SK-N-SH treated with all-trans-retinoic acid at 6 μM for 48 hours (cell line): ENCODE measurements around the gene F5.

Experiments
- ATAC-seq: fragments of 200-7000 bp; cut with Tn5 transposase; 3 replicates; pipeline ENCODE4 v1.9.1; 2020; ENCODE audit warnings: mild to moderate bottlenecking, moderate library complexity
- ARNTL ChIP-seq: fragments of 450-650 bp; formaldehyde crosslinking; IDR thresholded peaks from 2 replicates; pipeline ENCODE4 v1.5.0; 2020; ENCODE audit warnings: low read depth, mild to moderate bottlenecking, moderate library complexity, borderline replicate concordance
- BACH2 ChIP-seq: fragments of 250-450 bp; sonication (Bioruptor Pico); IDR thresholded peaks from 2 replicates; pipeline ENCODE4 v1.9.0; 2021; ENCODE audit warnings: mild to moderate bottlenecking, borderline replicate concordance
- CREB5 ChIP-seq: fragments of 250-450 bp; sonication (Bioruptor Pico); IDR thresholded peaks from 2 replicates; pipeline ENCODE4 v1.5.1; 2020; ENCODE audit warnings: low read depth, mild to moderate bottlenecking, moderate library complexity
- CSDC2 ChIP-seq: fragments of 250-450 bp; sonication (Bioruptor Pico); IDR thresholded peaks from 2 replicates; pipeline ENCODE4 v1.5.0; 2020; ENCODE audit warnings: mild to moderate bottlenecking, moderate library complexity
- CSRNP3 ChIP-seq: fragments of 250-450 bp; sonication (Bioruptor Pico); IDR thresholded peaks from 2 replicates; pipeline ENCODE4 v1.5.1; 2021; ENCODE audit warnings: mild to moderate bottlenecking, moderate library complexity
- ESRRG ChIP-seq: fragments of 250-450 bp; sonication (Bioruptor Pico); IDR thresholded peaks from 2 replicates; pipeline ENCODE4 v1.6.1; 2021; ENCODE audit warnings: mild to moderate bottlenecking
- GLIS3 ChIP-seq: fragments of 250-450 bp; sonication (Bioruptor Pico); IDR thresholded peaks from 2 replicates; pipeline ENCODE4 v1.5.0; 2020; ENCODE audit warnings: mild to moderate bottlenecking, moderate library complexity
- ISL1 ChIP-seq: fragments of 250-450 bp; sonication (Bioruptor Pico); IDR thresholded peaks from 2 replicates; pipeline ENCODE4 v2.1.2; 2022; ENCODE audit warnings: mild to moderate bottlenecking, moderate library complexity
- OSR1 ChIP-seq: fragments of 250-450 bp; sonication (Bioruptor Pico); IDR thresholded peaks from 2 replicates; pipeline ENCODE4 v1.8.0; 2022; ENCODE audit warnings: moderate library complexity, mild to moderate bottlenecking, inconsistent platforms
- PPARA ChIP-seq: fragments of 250-450 bp; sonication (Bioruptor Pico); IDR thresholded peaks from 2 replicates; pipeline ENCODE4 v1.5.0; 2020; ENCODE audit warnings: mild to moderate bottlenecking, borderline replicate concordance
- RARB ChIP-seq: fragments of 250-450 bp; sonication (Bioruptor Pico); IDR thresholded peaks from 2 replicates; pipeline ENCODE4 v1.8.0; 2021; ENCODE audit warnings: mild to moderate bottlenecking, moderate library complexity
- SNAI2 ChIP-seq: fragments of 250-450 bp; sonication (Bioruptor Pico); IDR thresholded peaks from 2 replicates; pipeline ENCODE4 v1.5.0; 2020; ENCODE audit warnings: mild to moderate bottlenecking, moderate library complexity
- TCF4 ChIP-seq: fragments of 250-450 bp; sonication (Bioruptor Pico); IDR thresholded peaks from 2 replicates; pipeline ENCODE4 v1.8.0; 2021; ENCODE audit warnings: mild to moderate bottlenecking, moderate library complexity, borderline replicate concordance
- TOX ChIP-seq: fragments of 250-450 bp; sonication (Bioruptor Pico); IDR thresholded peaks from 2 replicates; pipeline ENCODE4 v1.8.0; 2021; ENCODE audit warnings: mild to moderate bottlenecking, moderate library complexity, borderline replicate concordance
- TSHZ2 ChIP-seq: fragments of 250-450 bp; sonication (Bioruptor Pico); IDR thresholded peaks from 2 replicates; pipeline ENCODE4 v1.5.0; 2020; ENCODE audit warnings: mild to moderate bottlenecking, moderate library complexity
- ZC3H10 ChIP-seq: fragments of 250-450 bp; sonication (Bioruptor Pico); IDR thresholded peaks from 2 replicates; pipeline ENCODE4 v1.5.1; 2021; ENCODE audit warnings: mild to moderate bottlenecking, moderate library complexity
- ZFP3 ChIP-seq: fragments of 250-450 bp; sonication (Bioruptor Pico); IDR thresholded peaks from 2 replicates; pipeline ENCODE4 v1.5.0; 2020; ENCODE audit warnings: mild to moderate bottlenecking, moderate library complexity
- ZFP30 ChIP-seq: fragments of 450-650 bp; formaldehyde crosslinking; IDR thresholded peaks from 2 replicates; pipeline ENCODE4 v1.5.0; 2022; ENCODE audit warnings: mild to moderate bottlenecking, moderate library complexity
- ZNF565 ChIP-seq: fragments of 450-650 bp; formaldehyde crosslinking; conservative IDR thresholded peaks from 2 replicates; pipeline ENCODE4 v1.5.0; 2020; ENCODE audit warnings: low read depth, mild to moderate bottlenecking, moderate library complexity
- ZNF70 ChIP-seq: fragments of 450-650 bp; formaldehyde crosslinking; IDR thresholded peaks from 2 replicates; pipeline ENCODE4 v1.5.0; 2020; ENCODE audit warnings: mild to moderate bottlenecking, moderate library complexity
- TF ChIP-seq, protein P1 (sequence below): fragments of 250-450 bp; sonication (Bioruptor Pico); IDR thresholded peaks from 2 replicates; pipeline ENCODE4 v1.8.0; 2021; ENCODE audit warnings: low read depth, mild to moderate bottlenecking, moderate library complexity, borderline replicate concordance
- TF ChIP-seq, protein P2 (sequence below): fragments of 250-450 bp; sonication (Bioruptor Pico); IDR thresholded peaks from 2 replicates; pipeline ENCODE4 v1.8.0; 2020; ENCODE audit warnings: mild to moderate bottlenecking, moderate library complexity, borderline replicate concordance

Gene F5

GRCh38 chr1:169495916-169496315, 90.4 kb downstream of the F5 start:
- ATAC-seq: no peak

DNA sequence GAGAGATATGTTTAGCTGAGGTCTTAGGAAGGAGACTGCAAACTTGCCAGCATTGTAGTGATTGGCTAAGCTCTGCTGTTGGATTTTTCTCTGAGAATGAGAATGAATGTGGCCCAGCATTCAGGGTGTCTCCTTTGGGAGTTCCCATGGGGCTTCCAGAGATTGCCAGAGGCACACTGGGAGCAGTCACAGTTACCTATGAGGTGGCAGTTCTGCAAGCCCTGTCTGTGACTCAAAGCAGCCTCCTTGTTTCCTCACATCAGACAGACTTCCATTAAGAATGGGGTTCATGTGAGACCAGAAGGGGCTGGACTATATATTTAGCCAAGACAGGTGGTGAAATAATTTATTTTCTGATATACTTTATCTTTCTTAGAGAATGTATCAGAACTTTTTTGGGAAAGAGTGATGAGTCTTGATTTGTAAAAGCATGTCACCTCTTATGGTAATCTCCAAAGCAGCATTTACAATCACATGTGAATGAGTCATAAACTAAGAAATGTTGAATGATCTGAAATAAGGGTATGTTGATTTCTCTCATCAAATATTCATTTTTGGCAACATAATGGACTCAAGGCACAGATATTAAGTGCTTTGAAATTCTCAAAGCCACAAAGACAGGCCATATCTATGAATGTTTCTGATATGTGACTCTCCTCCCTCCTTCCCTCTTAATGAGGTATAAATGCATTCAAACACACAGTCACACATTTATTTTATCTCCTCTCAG, 91.1 kb downstream of the F5 start:
- no peak for ATAC-seq
- TF ChIP-seq ZFP3 (CRISPR knock-in tag) (no peak), TCF4 (CRISPR knock-in tag) (no peak), CSDC2 (CRISPR knock-in tag) (no peak), TOX (no peak), ARNTL (no peak), BACH2 (CRISPR knock-in tag) (no peak), CREB5 (CRISPR knock-in tag) (no peak), ISL1 (CRISPR knock-in tag) (no peak), CSRNP3 (no peak), SNAI2 (CRISPR knock-in tag) (no peak)
- TF ChIP-seq, protein P1, sequence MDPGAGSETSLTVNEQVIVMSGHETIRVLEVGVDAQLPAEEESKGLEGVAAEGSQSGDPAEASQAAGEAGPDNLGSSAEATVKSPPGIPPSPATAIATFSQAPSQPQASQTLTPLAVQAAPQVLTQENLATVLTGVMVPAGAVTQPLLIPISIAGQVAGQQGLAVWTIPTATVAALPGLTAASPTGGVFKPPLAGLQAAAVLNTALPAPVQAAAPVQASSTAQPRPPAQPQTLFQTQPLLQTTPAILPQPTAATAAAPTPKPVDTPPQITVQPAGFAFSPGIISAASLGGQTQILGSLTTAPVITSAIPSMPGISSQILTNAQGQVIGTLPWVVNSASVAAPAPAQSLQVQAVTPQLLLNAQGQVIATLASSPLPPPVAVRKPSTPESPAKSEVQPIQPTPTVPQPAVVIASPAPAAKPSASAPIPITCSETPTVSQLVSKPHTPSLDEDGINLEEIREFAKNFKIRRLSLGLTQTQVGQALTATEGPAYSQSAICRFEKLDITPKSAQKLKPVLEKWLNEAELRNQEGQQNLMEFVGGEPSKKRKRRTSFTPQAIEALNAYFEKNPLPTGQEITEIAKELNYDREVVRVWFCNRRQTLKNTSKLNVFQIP (CRISPR knock-in tag): no peak
- TF ChIP-seq, protein P2, sequence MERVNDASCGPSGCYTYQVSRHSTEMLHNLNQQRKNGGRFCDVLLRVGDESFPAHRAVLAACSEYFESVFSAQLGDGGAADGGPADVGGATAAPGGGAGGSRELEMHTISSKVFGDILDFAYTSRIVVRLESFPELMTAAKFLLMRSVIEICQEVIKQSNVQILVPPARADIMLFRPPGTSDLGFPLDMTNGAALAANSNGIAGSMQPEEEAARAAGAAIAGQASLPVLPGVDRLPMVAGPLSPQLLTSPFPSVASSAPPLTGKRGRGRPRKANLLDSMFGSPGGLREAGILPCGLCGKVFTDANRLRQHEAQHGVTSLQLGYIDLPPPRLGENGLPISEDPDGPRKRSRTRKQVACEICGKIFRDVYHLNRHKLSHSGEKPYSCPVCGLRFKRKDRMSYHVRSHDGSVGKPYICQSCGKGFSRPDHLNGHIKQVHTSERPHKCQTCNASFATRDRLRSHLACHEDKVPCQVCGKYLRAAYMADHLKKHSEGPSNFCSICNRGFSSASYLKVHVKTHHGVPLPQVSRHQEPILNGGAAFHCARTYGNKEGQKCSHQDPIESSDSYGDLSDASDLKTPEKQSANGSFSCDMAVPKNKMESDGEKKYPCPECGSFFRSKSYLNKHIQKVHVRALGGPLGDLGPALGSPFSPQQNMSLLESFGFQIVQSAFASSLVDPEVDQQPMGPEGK: no peak
- TF ChIP-seq, all 23 proteins: peak for 0

More at GRCh38 chr1:169495916-169496315, 90.4 kb downstream of the F5 start:
- TF ChIP-seq, protein P1 (CRISPR knock-in tag): no peak
- TF ChIP-seq ESRRG (CRISPR knock-in tag) (no peak), ZC3H10 (no peak), RARB (CRISPR knock-in tag) (no peak), GLIS3 (CRISPR knock-in tag) (no peak), ZFP3 (CRISPR knock-in tag) (no peak), OSR1 (no peak), ISL1 (CRISPR knock-in tag) (no peak), ZFP30 (CRISPR knock-in tag) (no peak), TSHZ2 (CRISPR knock-in tag) (no peak), ARNTL (no peak), CREB5 (CRISPR knock-in tag) (no peak), TOX (no peak), ZNF565 (CRISPR knock-in tag) (no peak), BACH2 (CRISPR knock-in tag) (no peak), ZNF70 (CRISPR knock-in tag) (no peak), CSDC2 (CRISPR knock-in tag) (no peak), PPARA (CRISPR knock-in tag) (no peak), SNAI2 (CRISPR knock-in tag) (no peak)
